GM11168 (cell line): ENCODE data around the gene ZNF28.
"Not testable (repeated sequence)": the region's sequence is repeated elsewhere in the genome, so short reads cannot be mapped to it uniquely, and the experiment has no call there.

Experiments used
- in situ Hi-C: fragments of 300-500 bp; cut with MboI; formaldehyde crosslinking; loops from one replicate; pipeline ENCODE4 v1.12.0; 2022; ENCODE audit warnings: low sequenced_read_pairs; ENCODE audit not compliant: unreplicated experiment

ZNF28 gene

GRCh38 chr19:52821204-52821960, at the start of gene ZNF28:
Gene ZNF28, minus strand, starts transcription at chr19:52821633. Its CDS starts 3,675 bp downstream, at chr19:52817958.
- in situ Hi-C loops: not testable (repeated sequence)

GRCh38 chr19:52868031-52868430, 46.6 kb upstream of the ZNF28 start:
- in situ Hi-C loops: not testable (repeated sequence)

- in situ Hi-C loops: loop anchor here (5.0 kb wide), 2 partner anchors 40 to 85 kb away; no protein-coding TSS in a partner anchor
These were observed 36.2 kb upstream of the ZNF28 start, which contains the start of gene ZNF468 for GRCh38 chr19:52857378-52858191. Gene ZNF468, minus strand, starts transcription at chr19:52857619. Its CDS starts 3,347 bp downstream, at chr19:52854272.

- in situ Hi-C loops: loop anchor here (5.0 kb wide), 2 partner anchors 39 to 86 kb away; no protein-coding TSS in a partner anchor
These were observed 35.3 kb upstream of the ZNF28 start for GRCh38 chr19:52856540-52857377.

GRCh38 chr19:52847352-52847751, 25.9 kb upstream of the ZNF28 start:
- in situ Hi-C loops: not testable (repeated sequence)

- in situ Hi-C loops: not testable (repeated sequence)
These were observed 19.5 kb upstream of the ZNF28 start for GRCh38 chr19:52840825-52841465.

DNA sequence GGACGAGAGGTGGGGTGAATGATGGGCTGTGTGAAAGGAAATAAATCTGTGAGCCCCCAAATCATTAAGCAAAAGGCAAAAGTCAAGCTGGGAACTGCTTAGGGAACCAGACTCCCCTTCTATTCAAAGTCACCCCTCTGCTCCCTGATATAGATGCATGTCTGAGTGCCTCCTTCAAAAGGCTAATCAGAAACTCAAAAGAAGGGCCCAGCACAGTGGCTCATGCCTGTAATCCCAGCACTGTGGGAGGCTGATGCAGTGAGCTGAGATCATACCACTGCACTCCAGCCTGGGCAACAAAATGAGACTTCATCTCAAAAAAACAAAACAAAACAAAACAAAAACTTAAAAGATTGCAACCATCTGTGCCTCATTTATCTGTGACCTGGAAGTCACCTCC, 12.9 kb upstream of the ZNF28 start:
- in situ Hi-C loops: not testable (repeated sequence)

- in situ Hi-C loops: not testable (repeated sequence)
These were observed 12.1 kb upstream of the ZNF28 start for GRCh38 chr19:52833541-52833940.

DNA sequence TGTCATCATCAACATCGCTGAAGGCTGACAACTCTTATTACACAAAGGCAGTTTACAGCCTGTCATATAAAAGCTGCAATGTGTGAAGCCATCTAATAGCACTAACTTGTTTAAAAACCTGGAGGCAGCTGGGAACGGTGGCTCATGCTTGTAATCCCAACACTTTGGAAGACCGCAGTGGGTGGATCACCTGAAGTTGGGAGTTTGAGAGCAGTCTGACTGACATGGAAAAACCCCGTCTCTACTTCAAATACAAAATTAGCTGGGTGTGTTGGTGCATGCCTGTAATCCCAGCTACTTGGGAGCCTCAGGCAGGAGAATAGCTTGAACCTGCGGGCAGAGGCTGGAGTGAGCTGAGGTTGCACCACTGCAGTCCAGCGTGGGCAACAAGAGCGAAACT, 8.4 kb upstream of the ZNF28 start:
- in situ Hi-C loops: not testable (repeated sequence)

DNA sequence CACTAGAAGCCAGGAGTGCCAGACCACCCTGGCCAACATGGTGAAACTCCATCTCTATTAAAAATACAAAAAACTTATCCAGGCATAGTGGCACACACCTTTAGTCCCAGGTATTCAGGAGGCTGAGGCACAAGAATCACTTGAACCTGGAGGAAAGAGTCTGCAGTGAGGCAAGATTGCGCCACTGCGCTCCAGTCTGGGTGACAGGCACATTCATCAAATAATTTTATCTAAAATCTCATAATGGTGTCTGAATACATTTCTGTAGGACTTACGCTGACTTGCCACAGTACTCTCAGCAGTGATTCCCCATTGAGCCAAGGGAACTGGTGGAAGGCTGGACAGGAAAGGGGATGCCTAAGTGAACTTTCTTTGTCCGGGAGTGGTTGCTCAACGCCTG, 4.3 kb upstream of the ZNF28 start:
- in situ Hi-C loops: no loop called here

DNA sequence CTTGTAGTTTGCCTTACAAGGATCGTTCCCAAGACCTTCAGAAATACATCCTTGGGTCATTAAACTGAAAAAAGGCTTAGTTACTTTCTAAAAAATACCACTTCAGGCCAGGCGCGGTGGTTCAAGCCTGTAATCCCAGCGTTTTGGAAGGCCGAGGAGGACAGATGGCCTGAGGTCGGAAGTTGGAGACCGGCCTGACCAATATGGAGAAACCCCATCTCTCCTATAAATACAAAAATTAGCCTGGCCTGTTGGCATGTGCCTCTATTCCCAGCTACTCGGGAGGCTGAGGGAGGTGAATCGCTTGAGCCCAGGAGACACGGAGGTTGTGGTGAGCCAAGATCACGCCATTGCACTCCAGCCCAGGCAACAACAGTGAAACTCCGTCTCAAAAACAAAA, 2.2 kb upstream of the ZNF28 start:
- in situ Hi-C loops: no loop called here

- in situ Hi-C loops: not testable (repeated sequence)
These were observed 795 bp downstream of the ZNF28 start for GRCh38 chr19:52820472-52821203.

DNA sequence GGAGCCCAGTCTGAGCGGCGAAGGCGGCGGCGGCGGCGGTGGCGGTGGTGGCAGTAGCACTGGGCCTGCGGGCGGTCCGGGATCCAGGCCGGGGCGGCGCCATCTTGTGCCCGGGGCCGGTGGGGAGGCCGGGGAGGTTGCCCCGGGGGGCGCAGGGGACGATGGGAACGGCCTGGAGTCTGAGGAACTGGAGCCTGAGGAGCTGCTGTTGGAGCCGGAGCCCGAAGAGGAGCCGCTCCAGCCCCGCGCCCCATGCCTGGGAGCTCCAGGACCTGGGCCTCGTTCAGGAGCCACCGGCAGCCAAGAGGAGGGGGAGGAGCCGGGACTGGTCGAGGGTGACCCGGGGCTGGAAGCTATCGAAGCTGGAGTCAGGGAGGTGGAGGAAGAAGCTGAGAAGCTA, 11.6 kb downstream of the ZNF28 start:
- in situ Hi-C loops: no loop called here

DNA sequence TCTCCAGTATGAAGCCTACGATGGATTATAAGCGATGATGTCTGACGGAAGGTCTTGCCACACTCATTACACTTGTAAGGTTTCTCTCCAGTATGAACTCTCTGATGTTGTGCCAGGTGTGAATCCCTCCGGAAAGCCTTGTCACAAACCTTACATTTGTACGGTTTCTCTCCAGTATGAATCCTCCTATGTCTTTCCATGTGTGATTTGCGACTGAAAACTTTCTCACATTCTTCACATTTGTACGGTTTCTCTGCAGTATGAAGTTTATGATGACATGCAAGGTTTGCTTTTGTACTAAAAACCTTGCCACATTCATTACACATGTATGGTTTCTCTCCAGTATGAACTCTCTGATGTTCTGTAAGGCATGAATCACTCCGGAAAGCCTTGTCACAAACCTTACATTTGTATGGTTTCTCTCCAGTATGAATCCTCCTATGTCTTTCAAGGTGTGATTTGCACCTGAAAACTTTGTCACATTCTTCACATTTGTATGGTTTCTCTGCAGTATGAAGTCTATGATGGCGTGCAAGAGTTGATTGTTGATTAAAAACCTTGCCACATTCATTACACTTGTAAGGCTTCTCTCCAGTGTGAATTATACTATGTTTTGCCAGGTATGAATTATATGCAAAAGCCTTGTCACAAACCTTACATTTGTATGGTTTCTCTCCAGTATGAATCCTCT, 21.3 kb downstream of the ZNF28 start:
- in situ Hi-C loops: not testable (repeated sequence)

DNA sequence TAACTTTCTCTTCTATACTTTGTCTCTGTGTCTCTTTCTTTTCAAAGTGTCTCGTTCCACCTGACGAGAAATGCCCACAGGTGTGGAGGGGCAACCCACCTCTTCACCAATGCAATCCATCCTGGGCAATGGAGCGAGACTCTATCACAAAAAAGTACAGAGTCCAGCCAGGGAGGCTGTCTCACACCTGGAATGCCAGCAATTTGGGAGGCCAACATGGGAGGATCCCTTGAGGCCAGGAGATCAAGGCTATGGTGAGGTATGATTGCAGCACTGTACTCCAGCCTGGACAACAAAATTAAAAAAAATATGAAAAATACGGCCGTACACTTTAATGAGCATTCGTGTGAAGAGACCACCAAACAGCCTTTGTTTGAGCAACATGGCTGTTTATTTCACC, 32.0 kb downstream of the ZNF28 start:
- in situ Hi-C loops: no loop called here

GRCh38 chr19:52786464-52787354, 34.7 kb downstream of the ZNF28 start, which contains the start of gene ZNF600:
Gene ZNF600, minus strand, starts transcription at chr19:52786791. Its CDS starts 7,903 bp downstream, at chr19:52778888.
- in situ Hi-C loops: not testable (repeated sequence)

- in situ Hi-C loops: no loop called here
These were observed 35.4 kb downstream of the ZNF28 start for GRCh38 chr19:52786078-52786463.
